H1 (cell line): ENCODE results near the gene KRT75. TPM values are rescaled to one million over a fixed set of nuclear protein-coding genes. Genes with fewer than 3 reads are reported as not detected.
"Not testable (repeated sequence)": the region's sequence is repeated elsewhere in the genome, so short reads cannot be mapped to it uniquely, and the experiment has no call there.

Source experiments
- CTCF ChIA-PET: fragments of 300-600 bp; sonication (Branson Sonifier 250); formaldehyde crosslinking; loops from one replicate; lab custom pipeline; 2021; ENCODE audit not compliant: partially characterized antibody; lab: Charles Lee
- POLR2A ChIA-PET: fragments of 300-600 bp; sonication (Branson Sonifier 250); formaldehyde crosslinking; loops from one replicate; lab custom pipeline; 2021; ENCODE audit warnings: inconsistent platforms; ENCODE audit not compliant: partially characterized antibody; lab: Charles Lee
- DNase-seq, 2 experiments: peaks; one replicate each; pipeline versions ENCODE4 v3.0.0 to v3.0.0-alpha.2; 2010 to 2022; ENCODE audit warnings: low spot score in 2 of 2, low read depth in 1 of 2, mixed read lengths in 1 of 2
- FAIRE-seq: peaks from 2 replicates; lab custom pipeline; 2011; peaks lifted over from hg19 to GRCh38; lab: Jason Lieb, UNC
- H2AFZ ChIP-seq: 2 replicates; pipeline ENCODE4 v1.8.1; 2012; ENCODE audit warnings: low read length, inconsistent platforms
- H2AK5ac ChIP-seq: 2 replicates; pipeline ENCODE4 v1.6.1; 2013; ENCODE audit warnings: low read depth, low read length
- H2BK120ac ChIP-seq: replicated peaks from 2 replicates; pipeline ENCODE3; 2013; ENCODE audit warnings: low read depth, low read length, inconsistent platforms
- H2BK12ac ChIP-seq: 2 replicates; pipeline ENCODE4 v1.6.1; 2013; ENCODE audit warnings: low read depth, low read length
- H2BK15ac ChIP-seq: 2 replicates; pipeline ENCODE4 v1.6.1; 2013; ENCODE audit warnings: low read length
- H2BK20ac ChIP-seq: 2 replicates; pipeline ENCODE4 v1.6.1; 2013; ENCODE audit warnings: low read length
- H2BK5ac ChIP-seq: 2 replicates; pipeline ENCODE4 v1.6.1; 2013; ENCODE audit warnings: low read depth, low read length
- H3K14ac ChIP-seq: 2 replicates; pipeline ENCODE4 v1.6.1; 2013; ENCODE audit warnings: inconsistent platforms; ENCODE audit not compliant: insufficient read length
- H3K18ac ChIP-seq: 2 replicates; pipeline ENCODE4 v1.6.1; 2013; ENCODE audit warnings: low read length; ENCODE audit errors: extremely low read depth
- H3K23ac ChIP-seq: 2 replicates; pipeline ENCODE4 v1.6.1; 2013; ENCODE audit warnings: inconsistent platforms; ENCODE audit not compliant: insufficient read length
- H3K23me2 ChIP-seq: 2 replicates; pipeline ENCODE4 v1.6.1; 2013; ENCODE audit warnings: low read depth, low read length
- H3K27ac ChIP-seq: 2 replicates; pipeline ENCODE4 v1.6.1; 2011; ENCODE audit warnings: low read depth, low read length, inconsistent platforms
- H3K27me3 ChIP-seq, 4 experiments: replicated peaks in 1 of 4; 1 replicate in 1 of 4; 2 replicates in 3 of 4; pipeline versions ENCODE4 v1.6.1 to v1.8.1; 2011 to 2013; ENCODE audit warnings: low read length in 3 of 4, mild to moderate bottlenecking in 3 of 4, inconsistent platforms in 2 of 4, mixed read lengths in 2 of 4, moderate library complexity in 1 of 4; ENCODE audit not compliant: control insufficient read depth in 3 of 4, insufficient read depth in 3 of 4; ENCODE audit errors: extremely low read depth in 1 of 4
- H3K36me3 ChIP-seq, 4 experiments: 2 replicates each; pipeline versions ENCODE4 v1.6.1 to v1.8.1; 2011 to 2013; ENCODE audit warnings: mild to moderate bottlenecking in 4 of 4, low read length in 3 of 4, moderate library complexity in 2 of 4, control low read depth in 1 of 4, inconsistent platforms in 1 of 4; ENCODE audit not compliant: insufficient read depth in 4 of 4, control insufficient read depth in 2 of 4
- H3K4ac ChIP-seq: replicated peaks from 2 replicates; pipeline ENCODE3; 2013; ENCODE audit warnings: low read length, low read depth, mixed read lengths, inconsistent platforms; ENCODE audit not compliant: insufficient read length
- H3K4me1 ChIP-seq, 4 experiments: replicated peaks in 1 of 4; 1 replicate in 1 of 4; 2 replicates in 3 of 4; pipeline versions ENCODE4 v1.6.1 to v1.8.1; 2011 to 2013; ENCODE audit warnings: low read length in 3 of 4, inconsistent platforms in 2 of 4, mixed read lengths in 1 of 4; ENCODE audit not compliant: insufficient read depth in 4 of 4, control insufficient read depth in 3 of 4
- H3K4me2 ChIP-seq, 2 experiments: 2 replicates each; pipeline versions ENCODE4 v1.6.1 to v1.8.1; 2011 to 2013; ENCODE audit warnings: low read depth in 2 of 2, low read length in 2 of 2, control low read depth in 1 of 2, inconsistent platforms in 1 of 2, mild to moderate bottlenecking in 1 of 2; ENCODE audit not compliant: insufficient read depth in 1 of 2
- H3K4me3 ChIP-seq, 4 experiments: fragments of 200-600, 300-600 bp in 1 of 4; sonication (generic), shearing (Covaris generic), sonication (Bioruptor Twin) in 1 of 4; 2 replicates each; pipeline versions ENCODE4 v1.5.1 to v1.8.1; 2011 to 2016; ENCODE audit warnings: low read length in 4 of 4, low read depth in 3 of 4, control low read depth in 2 of 4, inconsistent platforms in 2 of 4, mild to moderate bottlenecking in 2 of 4, mixed read lengths in 1 of 4, moderate library complexity in 1 of 4; ENCODE audit not compliant: insufficient read depth in 2 of 4; ENCODE audit errors: extremely low read depth in 1 of 4
- H3K56ac ChIP-seq: replicated peaks from 2 replicates; pipeline ENCODE3; 2013; ENCODE audit warnings: low read depth, mild to moderate bottlenecking, mixed read lengths, low read length, inconsistent platforms; ENCODE audit not compliant: insufficient read length
- H3K79me1 ChIP-seq: 2 replicates; pipeline ENCODE4 v1.6.1; 2013; ENCODE audit warnings: low read depth, low read length, control low read depth
- H3K79me2 ChIP-seq, 2 experiments: 2 replicates each; pipeline versions ENCODE4 v1.6.1 to v1.8.1; 2012 to 2013; ENCODE audit warnings: low read length in 2 of 2, mild to moderate bottlenecking in 2 of 2, inconsistent platforms in 1 of 2; ENCODE audit not compliant: insufficient read depth in 2 of 2, control insufficient read depth in 1 of 2
- H3K9ac ChIP-seq, 4 experiments: replicated peaks in 1 of 4; 1 replicate in 1 of 4; 2 replicates in 3 of 4; pipeline versions ENCODE4 v1.6.1 to v1.8.1; 2011 to 2013; ENCODE audit warnings: low read depth in 3 of 4, low read length in 3 of 4, control low read depth in 2 of 4, mild to moderate bottlenecking in 2 of 4, moderate library complexity in 2 of 4, inconsistent platforms in 1 of 4; ENCODE audit errors: extremely low read depth in 1 of 4
- H3K9me3 ChIP-seq, 2 experiments: 2 replicates each; pipeline versions ENCODE4 v1.6.1 to v1.8.1; 2012 to 2013; ENCODE audit warnings: mild to moderate bottlenecking in 2 of 2, moderate library complexity in 2 of 2, control low read depth in 1 of 2, inconsistent platforms in 1 of 2, low read depth in 1 of 2, low read length in 1 of 2, mixed read lengths in 1 of 2; ENCODE audit not compliant: insufficient read depth in 2 of 2
- H4K20me1 ChIP-seq, 2 experiments: replicated peaks in 1 of 2; 2 replicates each; pipeline versions ENCODE3 to v1.8.1; 2011 to 2013; ENCODE audit warnings: inconsistent platforms in 2 of 2, low read length in 2 of 2, mild to moderate bottlenecking in 1 of 2; ENCODE audit not compliant: insufficient read depth in 2 of 2, control insufficient read depth in 1 of 2
- H4K5ac ChIP-seq: 2 replicates; pipeline ENCODE4 v1.6.1; 2013; ENCODE audit warnings: low read length, low read depth, mixed read lengths, inconsistent platforms; ENCODE audit not compliant: insufficient read length
- H4K8ac ChIP-seq: 2 replicates; pipeline ENCODE4 v1.8.0; 2013; ENCODE audit warnings: mild to moderate bottlenecking, moderate library complexity, low read length, inconsistent platforms; ENCODE audit not compliant: insufficient read depth; ENCODE audit errors: extremely low read depth
- H4K91ac ChIP-seq: replicated peaks from 2 replicates; pipeline ENCODE3; 2013; ENCODE audit warnings: low read length, mixed read lengths, inconsistent platforms; ENCODE audit not compliant: insufficient read length
- WGBS, 2 experiments: shearing (Covaris generic) in 1 of 2; methylation state at CpG; one replicate each; pipeline versions ENCODE4 v1.1.6 to v1.1.7; 2013 to 2015; ENCODE audit warnings: low lambda C conversion rate in 2 of 2, mixed read lengths in 2 of 2, inconsistent platforms in 1 of 2, low coverage in 1 of 2, missing lambda C conversion rate in 1 of 2; ENCODE audit not compliant: insufficient replicate concordance in 2 of 2, insufficient coverage in 1 of 2, insufficient read length in 1 of 2; ENCODE audit errors: extremely low coverage in 1 of 2, missing lambda C conversion rate in 1 of 2; 5-methylcytosine and 5-hydroxymethylcytosine counted together
- polyA plus RNA-seq, 7 experiments: library from polyadenylated mRNA; depleted of rRNA in 3 of 7; stranded (reverse) in 5 of 7; unstranded in 2 of 7; fragments of >200 nt in 5 of 7; fragments of 200-250 nt in 2 of 7; gene quantifications; 1 replicate in 5 of 7; 2 replicates in 1 of 7; 4 replicates in 1 of 7; pipeline versions ENCODE4 v1.2.1 to v1.2.3, GENCODE V29; 2011 to 2013; ENCODE audit warnings: missing spikeins in 2 of 7, mixed read lengths in 2 of 7
- total RNA-seq: library from RNA; stranded (reverse); fragmentation: NEBNext Ultra II Directional; extraction: Animal tissue kit (Norgen Biotek cat#: 25700); gene quantifications from 2 replicates; pipeline ENCODE4 v1.2.1, GENCODE V29; 2021

Gene KRT75
- total and polyA plus RNA-seq, 2 of the 8 experiments (the other 6 are each of a cell fraction or from before 2014, with no cell fraction given) = not detected

DNA sequence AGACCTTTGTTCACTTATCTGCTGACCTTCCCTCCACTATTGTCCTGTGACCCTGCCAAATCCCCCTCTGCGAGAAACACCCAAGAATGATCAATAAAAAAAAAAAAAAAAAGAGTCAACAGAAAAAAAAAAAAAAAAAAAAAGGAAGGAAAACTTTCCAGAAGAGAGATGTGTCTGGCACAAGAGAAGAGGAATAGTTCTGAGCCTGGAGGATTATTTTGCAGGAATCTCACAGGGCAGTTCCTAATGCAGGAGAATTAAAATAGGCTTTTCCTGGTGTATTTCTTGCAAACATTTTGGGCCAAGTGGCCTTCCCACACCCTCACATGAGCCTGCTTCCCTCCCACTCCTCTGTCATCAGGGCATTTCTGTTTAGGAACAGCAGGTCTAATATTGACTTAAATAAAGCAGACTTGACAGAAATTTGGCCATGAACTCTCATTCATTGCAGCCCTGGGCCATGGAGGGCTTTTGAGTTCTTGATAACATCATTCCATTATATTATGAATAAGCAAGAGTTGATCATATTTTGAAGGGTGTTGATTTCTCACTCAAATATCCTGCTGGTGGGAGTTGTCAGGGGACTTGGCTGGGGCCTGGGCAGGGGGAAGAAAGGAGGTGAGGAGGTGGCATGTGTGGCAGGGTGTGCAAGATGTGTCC lies 23.5 kb downstream of the KRT75 start:
- H2AK5ac ChIP-seq, H3K9ac ChIP-seq, H3K14ac ChIP-seq, H3K79me2 ChIP-seq, H3K27me3 ChIP-seq, H2AFZ ChIP-seq, H3K23ac ChIP-seq, H2BK5ac ChIP-seq, H2BK20ac ChIP-seq, H3K4me3 ChIP-seq, POLR2A ChIA-PET, H3K36me3 ChIP-seq, H3K4me1 ChIP-seq, DNase-seq, H3K56ac ChIP-seq, H4K5ac ChIP-seq, H3K4me2 ChIP-seq, H4K20me1 ChIP-seq, H2BK120ac ChIP-seq, H4K91ac ChIP-seq, H3K23me2 ChIP-seq, H3K79me1 ChIP-seq, H3K18ac ChIP-seq, H3K27ac ChIP-seq, H3K4ac ChIP-seq, FAIRE-seq, H4K8ac ChIP-seq, H2BK15ac ChIP-seq, H2BK12ac ChIP-seq: not testable (repeated sequence)
- no CpG with 5 or more reads among the region's 1 CpG for WGBS, 2 experiments
- H3K9me3 ChIP-seq = peaks cover 2 to 11% of the 10 kb centered on the region in 2 experiments; a peak in 1 of 4 replicates
- CTCF ChIA-PET = interaction anchor here (7.8 kb wide), 1 partner anchor 15 kb away, joined by 46 read pairs; no protein-coding TSS in a partner anchor
